CD4-positive, alpha-beta T cell treated with Interleukin-10 for 1 hour (primary cell): ENCODE measurements around the gene IL13RA1.
"Not testable (repeated sequence)": the region's sequence is repeated elsewhere in the genome, so short reads cannot be mapped to it uniquely, and the experiment has no call there.

Experiments
- DNase-seq: peaks from one replicate; pipeline ENCODE4 v3.0.0-alpha.2; 2020

Gene IL13RA1

GRCh38 chrX:118730500-118731247 is 3.3 kb downstream of the IL13RA1 start:
- no peak for DNase-seq

- not testable (repeated sequence) for DNase-seq
These were observed 5.1 kb downstream of the IL13RA1 start for GRCh38 chrX:118732551-118732950.

GRCh38 chrX:118734909-118735308 is 7.5 kb downstream of the IL13RA1 start:
- DNase-seq, result no peak

GRCh38 chrX:118736394-118737010 is 9.1 kb downstream of the IL13RA1 start:
- DNase-seq, result no peak

GRCh38 chrX:118739577-118739976 is 12.2 kb downstream of the IL13RA1 start:
- DNase-seq, result no peak

- no peak for DNase-seq
These were observed 13.0 kb downstream of the IL13RA1 start for GRCh38 chrX:118740276-118740889.

- no peak for DNase-seq
These were observed 14.8 kb downstream of the IL13RA1 start for GRCh38 chrX:118742176-118742575.

- no peak for DNase-seq
These were observed 18.2 kb downstream of the IL13RA1 start for GRCh38 chrX:118745570-118745969.

- no peak for DNase-seq
These were observed 24.8 kb downstream of the IL13RA1 start for GRCh38 chrX:118751950-118752783.

GRCh38 chrX:118755633-118756032 is 28.2 kb downstream of the IL13RA1 start:
- no peak for DNase-seq

GRCh38 chrX:118756101-118756500 is 28.7 kb downstream of the IL13RA1 start:
- DNase-seq, result no peak

GRCh38 chrX:118758511-118758910 is 31.1 kb downstream of the IL13RA1 start:
- DNase-seq, result no peak

GRCh38 chrX:118760025-118760424 is 32.6 kb downstream of the IL13RA1 start:
- no peak for DNase-seq

GRCh38 chrX:118761939-118762707 is 34.7 kb downstream of the IL13RA1 start:
- no peak for DNase-seq

GRCh38 chrX:118763489-118763888 is 36.1 kb downstream of the IL13RA1 start:
- no peak for DNase-seq

GRCh38 chrX:118764122-118764521 is 36.7 kb downstream of the IL13RA1 start:
- DNase-seq, result no peak

- no peak for DNase-seq
These were observed 42.8 kb downstream of the IL13RA1 start for GRCh38 chrX:118770133-118770760.

- no peak for DNase-seq
These were observed 44.6 kb downstream of the IL13RA1 start for GRCh38 chrX:118772051-118772450.

- DNase-seq, result no peak
These were observed 46.4 kb downstream of the IL13RA1 start for GRCh38 chrX:118773782-118774181.

- no peak for DNase-seq
These were observed 52.2 kb downstream of the IL13RA1 start for GRCh38 chrX:118779581-118779980.

- DNase-seq, result no peak
These were observed 53.1 kb downstream of the IL13RA1 start for GRCh38 chrX:118780509-118780908.

GRCh38 chrX:118780911-118781310 is 53.5 kb downstream of the IL13RA1 start:
- DNase-seq, result no peak
